HCT116 (cell line): ENCODE results near the gene AMER2. TPM values are rescaled to one million over a fixed set of nuclear protein-coding genes. Genes with fewer than 3 reads are reported as not detected.

Source experiments
- ATAC-seq: fragments of 200-7000 bp; cut with Tn5 transposase; 2 replicates; pipeline ENCODE4 v1.9.1; 2020; ENCODE audit warnings: mild to moderate bottlenecking, moderate library complexity
- BruUV-seq: library from RNA; stranded (reverse); fragments of 400-500 nt; replicated peaks from 2 replicates; lab custom pipeline; 2021; lab: Mats Ljungman, UMichigan
- CTCF ChIA-PET: fragments of 300-600 bp; sonication (Branson Sonifier 250); formaldehyde crosslinking; loops from one replicate; lab custom pipeline; 2021; ENCODE audit warnings: antibody characterized with exemption; lab: Charles Lee
- POLR2A ChIA-PET: fragments of 300-600, 350-600 bp; sonication (Branson Sonifier 250); formaldehyde crosslinking; loops from one replicate; lab custom pipeline; 2021; ENCODE audit warnings: antibody characterized with exemption; lab: Charles Lee
- RAD21 ChIA-PET, 2 experiments: fragments of 300-600 bp; sonication (Branson Sonifier 250); formaldehyde crosslinking; loops; one replicate each; lab custom pipeline; 2023; ENCODE audit warnings: low total read pairs in 2 of 2; ENCODE audit not compliant: uncharacterized antibody in 2 of 2, unreplicated experiment in 2 of 2, low non-redundant PET in 1 of 2; lab: Charles Lee
- DNase-seq: peaks from one replicate; pipeline ENCODE4 v3.0.0-alpha.2; 2010; ENCODE audit warnings: low read depth, low spot score
- H2AFZ ChIP-seq: fragments of 200-600 bp; shearing (Covaris generic), sonication (generic); 2 replicates; pipeline ENCODE4 v1.6.1; 2017; ENCODE audit warnings: low read depth, mixed run types, mixed read lengths, antibody characterized with exemption, low read length; ENCODE audit not compliant: poor library complexity, severe bottlenecking
- H3K27ac ChIP-seq: 2 replicates; pipeline ENCODE4 v1.5.1; 2012; ENCODE audit warnings: low read depth, low read length
- H3K27me3 ChIP-seq: fragments of 200-600 bp; sonication (generic); 2 replicates; pipeline ENCODE4 v1.6.1; 2016; ENCODE audit warnings: mixed run types, low read length, mixed read lengths; ENCODE audit not compliant: insufficient read depth
- H3K36me3 ChIP-seq, 2 experiments: fragments of 200-500 bp in 1 of 2; fragments of 200-600 bp in 1 of 2; sonication (Bioruptor generic) in 1 of 2; sonication (generic) in 1 of 2; 2 replicates each; pipeline versions ENCODE4 v1.5.1 to v1.6.1; 2014 to 2016; ENCODE audit warnings: low read length in 2 of 2, inconsistent platforms in 1 of 2, mixed read lengths in 1 of 2, mixed run types in 1 of 2; ENCODE audit not compliant: insufficient read depth in 2 of 2, control insufficient read depth in 1 of 2
- H3K4me1 ChIP-seq, 2 experiments: fragments of 200-600 bp in 1 of 2; sonication (generic) in 1 of 2; 2 replicates each; pipeline versions ENCODE4 v1.5.1 to v1.6.1; 2012 to 2017; ENCODE audit warnings: low read length in 2 of 2, inconsistent platforms in 1 of 2, mild to moderate bottlenecking in 1 of 2, mixed read lengths in 1 of 2, mixed run types in 1 of 2, moderate library complexity in 1 of 2; ENCODE audit not compliant: insufficient read depth in 2 of 2, control insufficient read depth in 1 of 2
- H3K4me2 ChIP-seq: fragments of 200-600 bp; sonication (generic); 2 replicates; pipeline ENCODE4 v1.6.1; 2017; ENCODE audit warnings: mixed run types, low read length, mixed read lengths
- H3K4me3 ChIP-seq, 2 experiments: fragments of 200-600 bp in 1 of 2; sonication (generic) in 1 of 2; replicated peaks in 1 of 2; 2 replicates each; pipeline ENCODE4 v1.5.1; 2011 to 2016; ENCODE audit warnings: low read length in 2 of 2, control low read depth in 1 of 2, low read depth in 1 of 2, mild to moderate bottlenecking in 1 of 2, mixed read lengths in 1 of 2, mixed run types in 1 of 2
- H3K79me2 ChIP-seq: fragments of 200-600 bp; sonication (generic); 2 replicates; pipeline ENCODE4 v1.6.1; 2017; ENCODE audit warnings: mild to moderate bottlenecking, mixed run types, low read length, moderate library complexity, mixed read lengths; ENCODE audit not compliant: insufficient read depth
- H3K9ac ChIP-seq: fragments of 200-600 bp; sonication (generic); 2 replicates; pipeline ENCODE4 v1.6.1; 2016; ENCODE audit warnings: low read length, mixed read lengths
- H3K9me2 ChIP-seq: fragments of 200-600 bp; sonication (generic), shearing (Covaris generic); 2 replicates; pipeline ENCODE4 v1.6.1; 2017; ENCODE audit warnings: mixed run types, mild to moderate bottlenecking, moderate library complexity; ENCODE audit not compliant: insufficient read depth
- H3K9me3 ChIP-seq, 2 experiments: fragments of 200-500 bp in 1 of 2; fragments of 200-600 bp in 1 of 2; sonication (Bioruptor generic) in 1 of 2; sonication (generic) in 1 of 2; 2 replicates each; pipeline ENCODE4 v1.6.1; 2014 to 2017; ENCODE audit warnings: low read length in 2 of 2, mixed read lengths in 2 of 2, inconsistent platforms in 1 of 2, low read depth in 1 of 2, mild to moderate bottlenecking in 1 of 2, mixed run types in 1 of 2, moderate library complexity in 1 of 2; ENCODE audit not compliant: control insufficient read depth in 1 of 2, insufficient read depth in 1 of 2
- H4K20me1 ChIP-seq: fragments of 200-600 bp; sonication (generic), shearing (Covaris generic); 2 replicates; pipeline ENCODE4 v1.6.1; 2017; ENCODE audit warnings: mixed run types, mild to moderate bottlenecking, moderate library complexity; ENCODE audit not compliant: insufficient read depth
- EGR1 ChIP-seq: IDR thresholded peaks from 2 replicates; pipeline ENCODE4 v1.6.1; 2012; ENCODE audit warnings: low read depth
- EZH2 ChIP-seq: fragments of 200-600 bp; sonication (generic); IDR thresholded peaks from 2 replicates; pipeline ENCODE4 v1.6.1; 2017; ENCODE audit warnings: antibody characterized with exemption, mixed run types
- JUND ChIP-seq: IDR thresholded peaks from 2 replicates; pipeline ENCODE4 v1.6.1; 2012
- MAX ChIP-seq: IDR thresholded peaks from 2 replicates; pipeline ENCODE4 v1.6.1; 2012
- intact Hi-C: fragments of 100-400 bp; cut with micrococcal nuclease; formaldehyde crosslinking; loops from 2 replicates; pipeline ENCODE4 v1.10.0; 2022
- total RNA-seq: library from RNA; stranded (reverse); gene quantifications from one replicate; pipeline ENCODE4 v1.2.1, GENCODE V29; 2021; ENCODE audit not compliant: unreplicated experiment

AMER2 gene
- total RNA-seq, 1 experiment from 2014 or later = not detected

GRCh38 chr13:25112695-25113255 lies 59.3 kb downstream of the AMER2 start:
- no peaks in the 10 kb centered on the region for H3K9me3 ChIP-seq
- no peak overlapping the region for H2AFZ ChIP-seq
- no peaks in the 10 kb centered on the region for H3K79me2 ChIP-seq
- H4K20me1 ChIP-seq = no peaks in the 10 kb centered on the region
- no peak overlapping the region for H3K9ac ChIP-seq
- ATAC-seq = no peak
- no peaks in the 10 kb centered on the region for H3K27me3 ChIP-seq
- H3K4me3 ChIP-seq = no peak overlapping the region
- no peaks in the 10 kb centered on the region for H3K36me3 ChIP-seq
- intact Hi-C loops = no loop called here
- TF ChIP-seq JUND (no peak), MAX (no peak), EGR1 (no peak), EZH2 (no peak)
- CTCF ChIA-PET = interaction anchor here (1.0 to 4.4 kb wide), 4 partner anchors 11 to 117 kb away, joined by 3 to 43 read pairs (median 10); no protein-coding TSS in a partner anchor
- H3K9me2 ChIP-seq = no peaks in the 10 kb centered on the region
- H3K4me2 ChIP-seq = no peak overlapping the region
- POLR2A ChIA-PET = interaction anchor here (0.7 kb wide), 1 partner anchor 47 kb away, joined by 3 read pairs; no protein-coding TSS in a partner anchor
- BruUV-seq = no TSS peak
- RAD21 ChIA-PET = no interaction called here
- H3K4me1 ChIP-seq = no peaks in the 10 kb centered on the region
- no peak for DNase-seq
- no peak overlapping the region for H3K27ac ChIP-seq

Other genes starting within 250 kb of the AMER2 start
- gene PABPC3, start 76.2 kb downstream of the AMER2 start, total RNA-seq = 0.59 TPM
- gene MTMR6, start 115.2 kb upstream of the AMER2 start, total RNA-seq = 11.4 TPM
- 101 TPM for gene NUP58, start 129.3 kb upstream of the AMER2 start, total RNA-seq
- gene ATP8A2, start 199.7 kb upstream of the AMER2 start, total RNA-seq = not detected